ENCODE measurements around the gene CA9. TPM values are rescaled to one million over a fixed set of nuclear protein-coding genes. Genes with fewer than 3 reads are reported as not detected.

The CA9 gene
- total RNA-seq, 1 donor from 2014 or later: 1.1 TPM

DNA sequence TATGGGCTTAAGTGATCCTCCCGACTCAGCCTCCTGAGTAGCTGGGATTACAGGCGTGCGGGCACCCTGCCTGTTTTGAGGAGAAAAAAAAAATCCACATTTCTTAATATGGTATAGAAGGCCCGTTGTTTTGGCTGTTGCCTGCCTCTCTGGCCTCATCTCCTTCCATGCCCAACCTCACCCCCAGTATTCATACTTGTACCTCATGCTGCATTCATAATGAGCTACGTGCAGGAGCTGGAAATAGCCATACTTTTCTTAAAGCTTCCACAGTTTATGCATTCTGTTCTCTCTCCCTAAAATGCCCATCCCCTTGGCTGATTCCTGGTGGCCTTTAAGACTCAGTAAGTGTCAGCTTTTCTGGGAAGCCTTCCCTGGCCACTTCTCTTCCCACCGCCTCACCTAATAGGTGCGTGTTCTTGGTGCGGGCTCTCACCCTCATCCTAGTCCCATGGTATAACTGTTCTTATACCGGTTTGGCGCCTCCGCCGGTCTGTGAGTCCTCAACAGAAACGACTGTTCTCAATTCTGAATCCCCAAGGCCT, 18.1 kb downstream of the CA9 start:
- peak overlapping the region; percentile 80 for H3K4me3 Mint-ChIP-seq
- H3K4me1 Mint-ChIP-seq: peaks cover 31% of the 10 kb centered on the region
- H3K9me3 Mint-ChIP-seq: no peaks in the 10 kb centered on the region
- DNase-seq (ENCODE audit: low spot score in 2 of 2, unreplicated experiment in 2 of 2): no peak
- H3K27me3 Mint-ChIP-seq (ENCODE audit: low read depth): no peaks in the 10 kb centered on the region
- H3K36me3 Mint-ChIP-seq: peaks cover 6% of the 10 kb centered on the region
- H3K27ac Mint-ChIP-seq: peak overlapping the region; percentile 95
- TF ChIP-seq, protein P1, sequence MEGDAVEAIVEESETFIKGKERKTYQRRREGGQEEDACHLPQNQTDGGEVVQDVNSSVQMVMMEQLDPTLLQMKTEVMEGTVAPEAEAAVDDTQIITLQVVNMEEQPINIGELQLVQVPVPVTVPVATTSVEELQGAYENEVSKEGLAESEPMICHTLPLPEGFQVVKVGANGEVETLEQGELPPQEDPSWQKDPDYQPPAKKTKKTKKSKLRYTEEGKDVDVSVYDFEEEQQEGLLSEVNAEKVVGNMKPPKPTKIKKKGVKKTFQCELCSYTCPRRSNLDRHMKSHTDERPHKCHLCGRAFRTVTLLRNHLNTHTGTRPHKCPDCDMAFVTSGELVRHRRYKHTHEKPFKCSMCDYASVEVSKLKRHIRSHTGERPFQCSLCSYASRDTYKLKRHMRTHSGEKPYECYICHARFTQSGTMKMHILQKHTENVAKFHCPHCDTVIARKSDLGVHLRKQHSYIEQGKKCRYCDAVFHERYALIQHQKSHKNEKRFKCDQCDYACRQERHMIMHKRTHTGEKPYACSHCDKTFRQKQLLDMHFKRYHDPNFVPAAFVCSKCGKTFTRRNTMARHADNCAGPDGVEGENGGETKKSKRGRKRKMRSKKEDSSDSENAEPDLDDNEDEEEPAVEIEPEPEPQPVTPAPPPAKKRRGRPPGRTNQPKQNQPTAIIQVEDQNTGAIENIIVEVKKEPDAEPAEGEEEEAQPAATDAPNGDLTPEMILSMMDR (IDR thresholded peaks at IDR 0.05; ENCODE audit: unreplicated experiment): no peak

GRCh38 chr9:35695943-35696401, 22.2 kb downstream of the CA9 start:
- Mint-ChIP-seq H3K36me3 (peaks cover 15% of the 10 kb centered on the region), H3K4me3 (no peak overlapping the region), H3K27me3 (ENCODE audit: low read depth) (no peaks in the 10 kb centered on the region), H3K27ac (no peak overlapping the region), H3K4me1 (peaks cover 8% of the 10 kb centered on the region), H3K9me3 (no peaks in the 10 kb centered on the region)
- TF ChIP-seq, protein P1 (IDR thresholded peaks at IDR 0.05; ENCODE audit: unreplicated experiment): no peak
- DNase-seq (ENCODE audit: low spot score in 2 of 2, unreplicated experiment in 2 of 2): no peak

- DNase-seq (ENCODE audit: low spot score in 2 of 2, unreplicated experiment in 2 of 2): peak in 1 of 2 experiments; percentile 70
- Mint-ChIP-seq H3K4me3 (no peak overlapping the region), H3K36me3 (peaks cover 15% of the 10 kb centered on the region), H3K9me3 (no peaks in the 10 kb centered on the region), H3K27ac (peak overlapping the region; percentile 30), H3K4me1 (peaks cover 4% of the 10 kb centered on the region), H3K27me3 (ENCODE audit: low read depth) (no peaks in the 10 kb centered on the region)
- TF ChIP-seq, protein P1 (IDR thresholded peaks at IDR 0.05; ENCODE audit: unreplicated experiment): peak; percentile 75
These were observed 22.9 kb downstream of the CA9 start for GRCh38 chr9:35696520-35697215.

GRCh38 chr9:35697486-35697885, 23.8 kb downstream of the CA9 start:
- Mint-ChIP-seq H3K9me3 (no peaks in the 10 kb centered on the region), H3K27ac (peak overlapping the region; percentile 48), H3K4me3 (no peak overlapping the region), H3K27me3 (ENCODE audit: low read depth) (no peaks in the 10 kb centered on the region), H3K4me1 (no peaks in the 10 kb centered on the region), H3K36me3 (peaks cover 15% of the 10 kb centered on the region)
- TF ChIP-seq, protein P1 (IDR thresholded peaks at IDR 0.05; ENCODE audit: unreplicated experiment): no peak
- no peak for DNase-seq (ENCODE audit: low spot score in 2 of 2, unreplicated experiment in 2 of 2)

GRCh38 chr9:35698231-35698630, 24.5 kb downstream of the CA9 start:
- Mint-ChIP-seq H3K4me1 (no peaks in the 10 kb centered on the region), H3K27me3 (ENCODE audit: low read depth) (no peaks in the 10 kb centered on the region), H3K4me3 (no peak overlapping the region), H3K36me3 (peaks cover 21% of the 10 kb centered on the region), H3K9me3 (no peaks in the 10 kb centered on the region), H3K27ac (no peak overlapping the region)
- TF ChIP-seq, protein P1 (IDR thresholded peaks at IDR 0.05; ENCODE audit: unreplicated experiment): no peak
- DNase-seq (ENCODE audit: low spot score in 2 of 2, unreplicated experiment in 2 of 2): no peak
